Naive B cell (primary cell): ENCODE measurements around the gene CNPPD1. TPM values are rescaled to one million over a fixed set of nuclear protein-coding genes. Genes with fewer than 3 reads are reported as not detected.

Experiments used
- ATAC-seq, 2 donors: fragments of 150-1000 bp; cut with Tn5 transposase; 2 replicates each; pipeline ENCODE4 v1.10.0; 2021; ENCODE audit warnings: low read depth in 2 of 2, mild to moderate bottlenecking in 2 of 2, moderate library complexity in 2 of 2
- DNase-seq: peaks from one replicate; pipeline ENCODE4 v3.0.0; 2022
- H3K27ac Mint-ChIP-seq, 6 donors: one replicate each; pipeline ENCODE4 v1.8.0; 2020 to 2022; ENCODE audit warnings: mild to moderate bottlenecking in 6 of 6, mixed read lengths in 6 of 6, moderate library complexity in 5 of 6, inconsistent platforms in 2 of 6
- H3K27me3 Mint-ChIP-seq, 3 donors: one replicate each; pipeline ENCODE4 v1.8.0; 2021 to 2022; ENCODE audit warnings: mixed read lengths in 3 of 3, mild to moderate bottlenecking in 1 of 3
- H3K36me3 Mint-ChIP-seq, 2 donors: one replicate each; pipeline ENCODE4 v1.8.0; 2020 to 2022; ENCODE audit warnings: mixed read lengths in 2 of 2, inconsistent platforms in 1 of 2, mild to moderate bottlenecking in 1 of 2
- H3K4me1 Mint-ChIP-seq, 3 donors: one replicate each; pipeline ENCODE4 v1.8.0; 2020 to 2022; ENCODE audit warnings: mixed read lengths in 3 of 3, inconsistent platforms in 1 of 3, mild to moderate bottlenecking in 1 of 3, moderate library complexity in 1 of 3
- H3K4me3 Mint-ChIP-seq, 8 donors: one replicate each; pipeline ENCODE4 v1.8.0; 2020 to 2022; ENCODE audit warnings: mild to moderate bottlenecking in 8 of 8, mixed read lengths in 8 of 8, moderate library complexity in 8 of 8, inconsistent platforms in 2 of 8
- H3K9me3 Mint-ChIP-seq, 7 donors: one replicate each; pipeline ENCODE4 v1.8.0; 2020 to 2022; ENCODE audit warnings: mixed read lengths in 7 of 7, mild to moderate bottlenecking in 5 of 7, inconsistent platforms in 2 of 7, moderate library complexity in 1 of 7
- polyA plus RNA-seq, 6 donors: library from polyadenylated mRNA; unstranded; fragments of 300-500 nt; fragmentation: Illumina TruSeq; gene quantifications; one replicate each; pipeline ENCODE4 v1.2.3, GENCODE V29; 2021; ENCODE audit warnings: low read depth in 6 of 6

Gene CNPPD1
- polyA plus RNA-seq, 6 donors from 2014 or later, result 112 to 157 (median 133) TPM

GRCh38 chr2:219214786-219215185 lies 38.1 kb upstream of the CNPPD1 start:
- H3K27me3 Mint-ChIP-seq, result no peaks in the 10 kb centered on the region
- H3K4me3 Mint-ChIP-seq, result peak overlapping the region in 1 of 8 donors; percentile 62
- H3K4me1 Mint-ChIP-seq, result peaks cover 21 to 40% (median 32%) of the 10 kb centered on the region in 3 donors
- peaks cover 0 to 7% of the 10 kb centered on the region in 2 donors for H3K36me3 Mint-ChIP-seq
- H3K27ac Mint-ChIP-seq, result no peak overlapping the region
- H3K9me3 Mint-ChIP-seq, result no peaks in the 10 kb centered on the region
- ATAC-seq (no peak), DNase-seq (no peak)

GRCh38 chr2:219214141-219214540 lies 37.4 kb upstream of the CNPPD1 start:
- ATAC-seq, result no peak
- no peak for DNase-seq
- Mint-ChIP-seq H3K4me3 (peak overlapping the region in 1 of 8 donors; percentile 64), H3K4me1 (peaks cover 17 to 35% (median 28%) of the 10 kb centered on the region in 3 donors), H3K27me3 (no peaks in the 10 kb centered on the region), H3K9me3 (no peaks in the 10 kb centered on the region), H3K36me3 (peaks cover 0 to 7% of the 10 kb centered on the region in 2 donors), H3K27ac (peak overlapping the region in 1 of 6 donors; percentile 32)

GRCh38 chr2:219213486-219214071 lies 36.9 kb upstream of the CNPPD1 start:
- Mint-ChIP-seq H3K9me3 (no peaks in the 10 kb centered on the region), H3K27ac (no peak overlapping the region), H3K4me1 (peaks cover 14 to 34% (median 28%) of the 10 kb centered on the region in 3 donors), H3K36me3 (peaks cover 0 to 7% of the 10 kb centered on the region in 2 donors), H3K27me3 (no peaks in the 10 kb centered on the region), H3K4me3 (peak overlapping the region in 2 of 8 donors; percentile 44 to 64)
- DNase-seq (no peak), ATAC-seq (no peak)

- peaks cover 13 to 33% (median 29%) of the 10 kb centered on the region in 3 donors for H3K4me1 Mint-ChIP-seq
- no peaks in the 10 kb centered on the region for H3K27me3 Mint-ChIP-seq
- H3K4me3 Mint-ChIP-seq, result peak overlapping the region in 1 of 8 donors; percentile 44
- H3K36me3 Mint-ChIP-seq, result peaks cover 0 to 7% of the 10 kb centered on the region in 2 donors
- no peaks in the 10 kb centered on the region for H3K9me3 Mint-ChIP-seq
- ATAC-seq (no peak), DNase-seq (no peak)
- H3K27ac Mint-ChIP-seq, result no peak overlapping the region
These were observed 36.3 kb upstream of the CNPPD1 start for GRCh38 chr2:219213026-219213415.

GRCh38 chr2:219210886-219211362 lies 34.2 kb upstream of the CNPPD1 start:
- no peaks in the 10 kb centered on the region for H3K9me3 Mint-ChIP-seq
- H3K4me3 Mint-ChIP-seq, result peak overlapping the region in 1 of 8 donors; percentile 84
- peaks cover 0 to 7% of the 10 kb centered on the region in 2 donors for H3K36me3 Mint-ChIP-seq
- H3K4me1 Mint-ChIP-seq, result peaks cover 16 to 37% (median 27%) of the 10 kb centered on the region in 3 donors
- H3K27ac Mint-ChIP-seq, result peak overlapping the region in 4 of 6 donors; percentile 24 to 95 (median 76)
- H3K27me3 Mint-ChIP-seq, result no peaks in the 10 kb centered on the region
- no peak for ATAC-seq
- no peak for DNase-seq

- Mint-ChIP-seq H3K4me3 (peak overlapping the region in 2 of 8 donors; percentile 9 to 39), H3K36me3 (peaks cover 0 to 7% of the 10 kb centered on the region in 2 donors), H3K27ac (peak overlapping the region in 2 of 6 donors; percentile 63 to 84), H3K27me3 (no peaks in the 10 kb centered on the region), H3K9me3 (no peaks in the 10 kb centered on the region), H3K4me1 (peaks cover 16 to 42% (median 27%) of the 10 kb centered on the region in 3 donors)
- DNase-seq, result no peak
- no peak for ATAC-seq
These were observed 33.6 kb upstream of the CNPPD1 start for GRCh38 chr2:219210196-219210885.

- Mint-ChIP-seq H3K9me3 (no peaks in the 10 kb centered on the region), H3K4me1 (peaks cover 16 to 43% (median 27%) of the 10 kb centered on the region in 3 donors), H3K27me3 (no peaks in the 10 kb centered on the region), H3K4me3 (peak overlapping the region in 3 of 8 donors; percentile 39 to 93 (median 44)), H3K27ac (peak overlapping the region in 4 of 6 donors; percentile 38 to 84 (median 46)), H3K36me3 (peaks cover 0 to 7% of the 10 kb centered on the region in 2 donors)
- DNase-seq, result no peak
- ATAC-seq, result no peak
These were observed 32.8 kb upstream of the CNPPD1 start for GRCh38 chr2:219209236-219210195.

GRCh38 chr2:219207884-219208740 lies 31.4 kb upstream of the CNPPD1 start:
- Mint-ChIP-seq H3K27me3 (no peaks in the 10 kb centered on the region), H3K36me3 (no peaks in the 10 kb centered on the region), H3K4me1 (peaks cover 12 to 43% (median 21%) of the 10 kb centered on the region in 3 donors), H3K4me3 (peak overlapping the region in 7 of 8 donors; percentile 16 to 96 (median 92)), H3K27ac (peak overlapping the region in 5 of 6 donors; percentile 26 to 97 (median 51)), H3K9me3 (no peaks in the 10 kb centered on the region)
- DNase-seq (no peak), ATAC-seq (no peak)

- Mint-ChIP-seq H3K36me3 (no peaks in the 10 kb centered on the region), H3K27ac (peak overlapping the region in 5 of 6 donors; percentile 26 to 97 (median 88)), H3K9me3 (no peaks in the 10 kb centered on the region), H3K4me1 (peaks cover 12 to 42% (median 21%) of the 10 kb centered on the region in 3 donors), H3K4me3 (peak overlapping the region; percentile 76 to 96 (median 92)), H3K27me3 (no peaks in the 10 kb centered on the region)
- ATAC-seq (no peak), DNase-seq (no peak)
These were observed 30.6 kb upstream of the CNPPD1 start for GRCh38 chr2:219207134-219207883.

GRCh38 chr2:219206328-219207133 lies 29.8 kb upstream of the CNPPD1 start, which contains the start of gene ZFAND2B:
TSS of gene ZFAND2B (plus strand) at chr2:219206782. CDS start at chr2:219206988, 206 bp downstream.
- Mint-ChIP-seq H3K4me1 (peaks cover 12 to 34% (median 21%) of the 10 kb centered on the region in 3 donors), H3K27ac (peak within 1 kb of the TSS; percentile 89 to 98 (median 96)), H3K9me3 (no peaks in the 10 kb centered on the region), H3K27me3 (no peaks in the 10 kb centered on the region), H3K4me3 (peak within 1 kb of the TSS; percentile 76 to 96 (median 92)), H3K36me3 (no peaks in the 10 kb centered on the region)
- DNase-seq (peak; percentile 98), ATAC-seq (peak; percentile 91 to 95)

GRCh38 chr2:219205981-219206327 lies 29.2 kb upstream of the CNPPD1 start:
- Mint-ChIP-seq H3K27me3 (no peaks in the 10 kb centered on the region), H3K4me3 (peak overlapping the region; percentile 76 to 96 (median 92)), H3K9me3 (no peaks in the 10 kb centered on the region), H3K27ac (peak overlapping the region; percentile 89 to 98 (median 96)), H3K4me1 (peaks cover 12 to 29% (median 21%) of the 10 kb centered on the region in 3 donors), H3K36me3 (no peaks in the 10 kb centered on the region)
- ATAC-seq (no peak), DNase-seq (no peak)
